ENCODE results near the gene SLC25A13. TPM values are rescaled to one million over a fixed set of nuclear protein-coding genes. Genes with fewer than 3 reads are reported as not detected.

Gene SLC25A13
- total RNA-seq, 1 experiment from 2014 or later: 80.1 TPM

- no peaks in the 10 kb centered on the region for H3K36me3 ChIP-seq (replicated peaks; ENCODE audit: control insufficient read depth, insufficient read depth, low read length)
- no peak overlapping the region for H3K4me3 ChIP-seq (ENCODE audit: insufficient read depth, low read depth, low read length)
These were observed 221.2 kb downstream of the SLC25A13 start for GRCh38 chr7:96100737-96101136.

GRCh38 chr7:96097835-96098234, 224.1 kb downstream of the SLC25A13 start:
- H3K27me3 ChIP-seq (ENCODE audit: control insufficient read depth, insufficient read depth, low read length): no peaks in the 10 kb centered on the region
- no peaks in the 10 kb centered on the region for H3K36me3 ChIP-seq (replicated peaks; ENCODE audit: control insufficient read depth, insufficient read depth, low read length)
- no peak for DNase-seq
- no peak overlapping the region for H3K4me3 ChIP-seq (ENCODE audit: insufficient read depth, low read depth, low read length)

More at GRCh38 chr7:96100737-96101136, 221.2 kb downstream of the SLC25A13 start:
- DNase-seq: no peak
- no peaks in the 10 kb centered on the region for H3K27me3 ChIP-seq (ENCODE audit: control insufficient read depth, insufficient read depth, low read length)

GRCh38 chr7:96093435-96093834, 228.5 kb downstream of the SLC25A13 start:
- Histone ChIP-seq H3K36me3 (replicated peaks; ENCODE audit: control insufficient read depth, insufficient read depth, low read length) (no peaks in the 10 kb centered on the region), H3K4me3 (ENCODE audit: insufficient read depth, low read depth, low read length) (no peak overlapping the region), H3K27me3 (ENCODE audit: control insufficient read depth, insufficient read depth, low read length) (no peaks in the 10 kb centered on the region)
- DNase-seq: no peak

- Histone ChIP-seq H3K4me3 (ENCODE audit: insufficient read depth, low read depth, low read length) (no peak overlapping the region), H3K36me3 (replicated peaks; ENCODE audit: control insufficient read depth, insufficient read depth, low read length) (no peaks in the 10 kb centered on the region), H3K27me3 (ENCODE audit: control insufficient read depth, insufficient read depth, low read length) (no peaks in the 10 kb centered on the region)
- DNase-seq: no peak
These were observed 231.1 kb downstream of the SLC25A13 start for GRCh38 chr7:96090756-96091155.

GRCh38 chr7:96089511-96089910, 232.4 kb downstream of the SLC25A13 start:
- Histone ChIP-seq H3K27me3 (ENCODE audit: control insufficient read depth, insufficient read depth, low read length) (no peaks in the 10 kb centered on the region), H3K36me3 (replicated peaks; ENCODE audit: control insufficient read depth, insufficient read depth, low read length) (no peaks in the 10 kb centered on the region), H3K4me3 (ENCODE audit: insufficient read depth, low read depth, low read length) (no peak overlapping the region)
- no peak for DNase-seq

- H3K36me3 ChIP-seq (replicated peaks; ENCODE audit: control insufficient read depth, insufficient read depth, low read length): no peaks in the 10 kb centered on the region
- no peak overlapping the region for H3K4me3 ChIP-seq (ENCODE audit: insufficient read depth, low read depth, low read length)
- no peak for DNase-seq
- H3K27me3 ChIP-seq (ENCODE audit: control insufficient read depth, insufficient read depth, low read length): no peaks in the 10 kb centered on the region
These were observed 233.3 kb downstream of the SLC25A13 start for GRCh38 chr7:96088579-96088978.

GRCh38 chr7:96085953-96086352, 235.9 kb downstream of the SLC25A13 start:
- no peak for DNase-seq
- H3K27me3 ChIP-seq (ENCODE audit: control insufficient read depth, insufficient read depth, low read length): no peaks in the 10 kb centered on the region

GRCh38 chr7:96084881-96085553, 236.9 kb downstream of the SLC25A13 start:
- H3K36me3 ChIP-seq (replicated peaks; ENCODE audit: control insufficient read depth, insufficient read depth, low read length): no peaks in the 10 kb centered on the region
- no peaks in the 10 kb centered on the region for H3K27me3 ChIP-seq (ENCODE audit: control insufficient read depth, insufficient read depth, low read length)
- DNase-seq: no peak
- no peak overlapping the region for H3K4me3 ChIP-seq (ENCODE audit: insufficient read depth, low read depth, low read length)

More at GRCh38 chr7:96085953-96086352, 235.9 kb downstream of the SLC25A13 start:
- Histone ChIP-seq H3K36me3 (replicated peaks; ENCODE audit: control insufficient read depth, insufficient read depth, low read length) (no peaks in the 10 kb centered on the region), H3K4me3 (ENCODE audit: insufficient read depth, low read depth, low read length) (no peak overlapping the region)

GRCh38 chr7:96080027-96080426, 241.9 kb downstream of the SLC25A13 start:
- Histone ChIP-seq H3K27me3 (ENCODE audit: control insufficient read depth, insufficient read depth, low read length) (peaks cover 12% of the 10 kb centered on the region), H3K4me3 (ENCODE audit: insufficient read depth, low read depth, low read length) (no peak overlapping the region), H3K36me3 (replicated peaks; ENCODE audit: control insufficient read depth, insufficient read depth, low read length) (no peaks in the 10 kb centered on the region)
- DNase-seq: no peak

GRCh38 chr7:96076350-96076707, 245.6 kb downstream of the SLC25A13 start:
- Histone ChIP-seq H3K27me3 (ENCODE audit: control insufficient read depth, insufficient read depth, low read length) (peaks cover 12% of the 10 kb centered on the region), H3K36me3 (replicated peaks; ENCODE audit: control insufficient read depth, insufficient read depth, low read length) (no peaks in the 10 kb centered on the region), H3K4me3 (ENCODE audit: insufficient read depth, low read depth, low read length) (peak overlapping the region; percentile 40; the same call in 1 of the 2 replicates)
- no peak for DNase-seq

- peak; percentile 85 for DNase-seq
These were observed 246.2 kb downstream of the SLC25A13 start for GRCh38 chr7:96075510-96076349.

GRCh38 chr7:96074871-96075270, 247.0 kb downstream of the SLC25A13 start:
- H3K27me3 ChIP-seq (ENCODE audit: control insufficient read depth, insufficient read depth, low read length): peaks cover 12% of the 10 kb centered on the region
- H3K36me3 ChIP-seq (replicated peaks; ENCODE audit: control insufficient read depth, insufficient read depth, low read length): no peaks in the 10 kb centered on the region
- no peak overlapping the region for H3K4me3 ChIP-seq (ENCODE audit: insufficient read depth, low read depth, low read length)
- no peak for DNase-seq

More at GRCh38 chr7:96075510-96076349, 246.2 kb downstream of the SLC25A13 start:
- H3K4me3 ChIP-seq (ENCODE audit: insufficient read depth, low read depth, low read length): peak overlapping the region; percentile 40
- H3K36me3 ChIP-seq (replicated peaks; ENCODE audit: control insufficient read depth, insufficient read depth, low read length): no peaks in the 10 kb centered on the region
- H3K27me3 ChIP-seq (ENCODE audit: control insufficient read depth, insufficient read depth, low read length): peaks cover 12% of the 10 kb centered on the region
